HG02571 (cell line): ENCODE results near the gene FMO5.
"Not testable (repeated sequence)": the region's sequence is repeated elsewhere in the genome, so short reads cannot be mapped to it uniquely, and the experiment has no call there.

Experiments
- ATAC-seq: cut with Tn5 transposase; IDR thresholded peaks from one replicate; pipeline ENCODE4 v1.9.1; 2021; ENCODE audit warnings: mild to moderate bottlenecking, moderate library complexity; ENCODE audit not compliant: unreplicated experiment

FMO5 gene

GRCh38 chr1:147240131-147240721 lies 15.1 kb upstream of the FMO5 start:
- not testable (repeated sequence) for ATAC-seq

DNA sequence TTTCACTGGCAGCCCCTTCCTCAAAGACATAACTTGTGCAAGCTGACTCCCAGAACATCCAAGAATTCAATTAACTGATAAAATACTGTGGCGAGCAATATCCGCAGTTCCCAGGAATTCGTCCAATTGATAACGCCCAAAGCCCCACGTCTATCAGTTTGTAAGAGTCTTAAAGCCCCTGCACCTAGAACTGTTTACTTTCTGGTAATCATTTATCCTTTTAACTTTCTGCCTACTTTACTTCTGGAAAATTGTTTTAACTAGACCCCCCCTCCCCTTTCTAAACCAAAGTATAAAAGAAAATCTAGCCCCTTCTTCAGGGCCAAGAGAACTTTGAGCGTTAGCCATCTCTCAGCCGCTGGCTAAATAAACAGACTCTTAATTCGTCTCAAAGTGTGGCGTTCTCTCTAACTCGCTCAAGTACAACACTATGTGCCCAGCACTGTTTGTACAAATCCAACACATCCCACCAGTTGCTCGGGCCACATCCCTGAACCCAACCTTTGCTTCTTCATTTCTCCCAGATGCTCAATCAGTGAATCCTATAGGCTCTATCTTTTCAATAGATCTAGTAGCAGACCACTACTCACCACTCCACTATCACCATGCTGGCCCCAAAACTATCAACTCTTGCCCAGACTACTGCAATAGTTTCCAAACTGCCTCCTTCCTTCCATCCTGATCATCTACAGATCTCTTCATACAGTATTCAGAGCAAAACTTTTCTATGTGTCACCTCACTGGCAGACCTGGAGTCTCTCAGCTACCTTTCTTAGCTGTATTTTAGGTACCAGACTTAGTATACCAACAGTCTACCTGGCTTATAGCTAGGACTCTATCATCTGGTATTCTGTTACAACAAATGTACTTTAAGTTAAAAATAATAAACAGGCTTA lies 14.0 kb upstream of the FMO5 start:
- no peak for ATAC-seq

DNA sequence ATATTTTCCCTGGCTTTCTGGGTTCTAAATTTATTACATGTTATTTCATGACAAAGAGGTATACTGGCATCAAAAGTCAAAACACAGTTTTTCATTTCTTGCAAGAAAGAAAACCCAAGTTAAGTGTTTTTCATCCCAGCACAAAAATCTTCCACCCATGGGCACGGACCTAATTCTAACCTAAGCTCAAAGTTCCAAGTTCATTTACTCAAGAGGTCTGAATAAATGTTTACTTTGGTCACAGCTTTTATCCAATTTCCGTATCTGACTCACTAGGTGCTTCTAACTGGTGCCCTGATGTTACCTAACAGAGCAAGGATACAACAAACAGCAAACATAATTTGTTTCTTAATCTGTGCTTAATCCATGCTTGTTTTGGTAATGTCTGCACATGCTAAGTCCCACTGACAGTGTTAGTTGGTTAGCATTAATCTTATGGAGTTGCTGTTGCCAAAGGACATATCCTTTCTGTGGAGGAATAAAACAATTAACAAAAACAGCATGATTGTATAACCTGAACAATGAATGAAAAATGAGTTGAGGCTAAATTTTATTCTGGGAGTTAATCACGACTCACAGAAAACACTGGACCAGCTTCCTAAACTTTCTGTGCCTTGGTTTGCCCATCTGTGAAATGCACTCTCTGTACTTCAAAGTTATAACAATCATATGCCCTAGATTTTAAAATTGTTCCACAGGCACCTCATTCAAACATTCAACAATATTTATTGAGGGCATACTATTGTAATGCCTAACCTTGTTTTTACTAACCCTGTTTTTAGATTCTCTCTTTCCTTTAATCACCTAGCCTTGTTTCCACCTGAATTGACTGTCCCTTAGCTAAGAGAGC lies 13.1 kb upstream of the FMO5 start:
- ATAC-seq = no peak

DNA sequence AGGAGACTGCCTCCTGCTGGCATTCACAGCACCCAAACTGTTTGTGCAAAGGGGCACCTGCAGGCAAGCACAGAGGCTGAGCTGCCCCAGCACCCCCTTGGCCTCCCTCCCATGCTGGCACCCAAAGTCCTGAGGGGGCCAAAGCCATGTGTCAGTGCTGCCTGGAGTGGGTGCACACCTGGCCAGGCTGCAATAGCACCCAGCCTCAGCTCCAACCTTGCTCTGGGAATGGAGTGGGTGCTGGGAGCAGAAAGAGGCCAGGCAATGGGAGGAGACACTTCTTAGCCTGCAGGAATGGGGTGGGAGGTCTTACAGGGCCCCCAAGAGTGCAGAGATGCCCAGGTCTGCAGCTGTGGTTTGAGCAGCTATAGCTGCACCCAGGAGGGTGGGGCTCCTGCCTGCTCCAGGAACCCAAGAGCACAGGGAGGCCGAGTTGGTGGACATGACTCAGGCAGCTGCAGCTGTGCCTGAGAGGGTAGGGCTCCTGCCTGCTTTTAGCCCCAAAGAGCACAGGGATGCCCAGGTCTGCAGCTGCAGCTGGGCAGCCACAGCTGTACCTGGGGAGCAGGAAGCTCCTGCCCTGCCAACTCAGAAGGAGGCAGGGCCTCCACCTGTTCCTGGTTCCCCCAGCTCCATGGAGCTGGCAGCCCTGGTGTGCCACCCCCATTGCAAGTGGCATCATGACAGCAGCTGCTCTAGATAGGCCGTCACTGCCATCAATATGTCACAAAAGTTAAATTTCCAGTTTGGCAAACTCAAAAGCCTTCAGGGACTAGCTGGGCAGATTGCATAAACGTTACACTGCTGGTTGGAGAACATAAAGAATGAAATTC lies 12.0 kb upstream of the FMO5 start:
- no peak for ATAC-seq

DNA sequence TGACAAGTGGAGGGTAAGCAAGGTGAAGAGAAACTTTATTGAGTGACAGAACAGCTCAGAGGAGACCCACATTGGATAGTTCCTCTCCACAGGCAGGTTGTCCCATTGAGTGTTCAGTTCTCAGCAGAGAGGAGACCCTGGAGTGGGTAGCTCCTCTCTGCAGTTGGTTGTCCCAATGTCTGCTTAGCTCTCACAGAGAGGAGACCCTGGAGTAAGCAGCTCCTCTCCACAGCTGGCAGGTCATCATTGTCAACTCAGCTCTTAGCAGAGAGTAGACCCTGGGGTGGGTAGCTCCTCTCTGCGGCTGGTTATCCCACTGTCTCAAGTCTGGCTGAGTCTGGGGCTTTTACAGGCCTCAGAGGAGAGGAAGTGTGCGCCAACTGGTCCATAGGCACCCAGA lies 11.3 kb upstream of the FMO5 start:
- ATAC-seq = no peak

DNA sequence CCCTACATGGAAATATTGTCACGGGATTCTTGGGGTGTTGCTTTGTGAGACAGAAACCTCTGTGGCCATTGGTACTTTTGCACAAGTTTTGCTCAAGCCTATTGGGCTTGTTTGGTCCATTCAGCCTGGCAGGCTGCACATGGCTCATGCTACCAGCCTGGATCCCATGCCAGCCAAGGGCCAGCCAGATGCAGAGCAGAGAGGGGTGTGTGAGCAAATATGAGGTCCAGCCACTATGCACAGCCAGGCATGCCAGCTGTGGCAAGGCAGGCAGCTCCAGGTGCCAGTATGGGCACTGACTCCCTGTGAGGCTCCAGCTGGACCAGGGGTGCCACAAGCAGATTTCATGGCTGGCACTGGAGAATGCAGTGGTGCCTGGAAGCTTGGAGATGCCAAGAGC lies 10.7 kb upstream of the FMO5 start:
- no peak for ATAC-seq

DNA sequence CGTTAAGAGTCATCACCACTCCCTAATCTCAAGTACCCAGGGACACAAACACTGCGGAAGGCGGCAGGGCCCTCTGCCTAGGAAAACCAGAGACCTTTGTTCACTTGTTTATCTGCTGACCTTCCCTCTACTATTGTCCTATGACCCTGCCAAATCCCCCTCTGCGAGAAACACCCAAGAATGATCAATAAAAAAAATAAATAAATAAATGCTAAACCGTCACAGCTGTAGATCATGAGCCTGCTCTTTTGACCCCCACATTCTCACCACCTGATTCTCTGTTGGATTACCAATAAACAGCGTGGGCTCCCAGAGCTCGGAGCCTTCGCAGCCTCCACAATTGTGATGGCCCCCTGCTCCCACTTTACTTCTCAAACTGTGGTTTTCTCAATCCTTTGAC lies 8.8 kb upstream of the FMO5 start:
- not testable (repeated sequence) for ATAC-seq

DNA sequence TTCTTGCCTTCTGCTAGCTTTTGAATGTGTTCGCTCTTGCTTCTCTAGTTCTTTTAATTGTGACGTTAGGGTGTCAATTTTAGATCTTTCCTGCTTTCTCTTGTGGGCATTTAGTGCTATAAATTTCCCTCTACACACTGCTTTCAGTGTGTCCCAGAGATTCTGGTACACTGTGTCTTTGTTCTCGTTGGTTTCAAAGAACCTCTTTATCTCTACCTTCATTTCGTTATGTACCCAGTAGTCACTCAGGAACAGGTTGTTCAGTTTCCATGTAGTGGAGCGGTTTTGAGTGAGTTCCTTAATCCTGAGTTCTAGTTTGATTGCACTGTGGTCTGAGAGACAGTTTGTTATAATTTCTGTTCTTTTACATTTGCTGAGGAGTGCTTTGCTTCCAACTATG lies 5.9 kb upstream of the FMO5 start:
- not testable (repeated sequence) for ATAC-seq

- ATAC-seq = no peak
Observed at GRCh38 chr1:147223740-147224615, 1.2 kb downstream of the FMO5 start.

DNA sequence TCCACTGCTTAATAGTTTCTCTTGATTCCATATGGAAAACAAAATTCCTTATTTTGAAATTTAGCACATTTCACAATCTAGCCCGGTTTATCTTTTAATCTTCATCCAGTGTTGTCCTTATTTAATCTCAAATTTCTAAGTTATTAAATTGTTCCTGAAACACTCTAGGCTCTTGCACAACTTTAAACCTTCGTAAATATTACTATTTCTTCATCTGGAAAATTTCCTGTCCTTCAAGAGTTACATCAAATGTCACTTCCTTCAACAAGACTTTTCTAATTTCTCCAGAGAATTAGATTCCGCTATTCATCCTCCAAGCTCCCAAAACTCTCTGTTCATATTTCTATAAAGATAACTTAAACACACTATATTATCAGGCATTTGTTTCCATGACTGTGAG lies 6.5 kb downstream of the FMO5 start:
- ATAC-seq = no peak

- no peak for ATAC-seq
Observed at GRCh38 chr1:147217141-147217540, 8.0 kb downstream of the FMO5 start.

GRCh38 chr1:147216124-147216523 lies 9.0 kb downstream of the FMO5 start:
- no peak for ATAC-seq

GRCh38 chr1:147215540-147215916 lies 9.6 kb downstream of the FMO5 start:
- ATAC-seq = no peak

- no peak for ATAC-seq
Observed at GRCh38 chr1:147214842-147215539, 10.1 kb downstream of the FMO5 start.

DNA sequence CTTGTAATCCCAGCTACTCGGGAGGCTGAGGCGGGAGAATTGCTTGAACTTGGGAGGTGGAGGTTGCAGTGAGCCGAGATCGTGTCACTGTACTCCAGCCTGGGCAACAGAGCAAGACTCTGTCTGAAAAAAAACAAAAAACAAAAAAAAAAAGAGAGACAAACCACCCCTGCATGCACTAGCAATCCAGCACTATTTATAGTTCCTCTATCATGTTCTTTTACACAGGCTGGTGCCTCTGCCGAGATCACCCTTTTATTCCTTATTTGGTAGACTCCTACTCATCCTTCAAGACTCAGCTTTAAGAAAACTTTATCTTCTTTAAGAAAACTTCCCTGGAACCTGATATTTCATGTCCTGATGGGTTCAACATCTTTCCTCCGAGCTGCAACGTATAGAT lies 10.8 kb downstream of the FMO5 start:
- ATAC-seq = no peak

DNA sequence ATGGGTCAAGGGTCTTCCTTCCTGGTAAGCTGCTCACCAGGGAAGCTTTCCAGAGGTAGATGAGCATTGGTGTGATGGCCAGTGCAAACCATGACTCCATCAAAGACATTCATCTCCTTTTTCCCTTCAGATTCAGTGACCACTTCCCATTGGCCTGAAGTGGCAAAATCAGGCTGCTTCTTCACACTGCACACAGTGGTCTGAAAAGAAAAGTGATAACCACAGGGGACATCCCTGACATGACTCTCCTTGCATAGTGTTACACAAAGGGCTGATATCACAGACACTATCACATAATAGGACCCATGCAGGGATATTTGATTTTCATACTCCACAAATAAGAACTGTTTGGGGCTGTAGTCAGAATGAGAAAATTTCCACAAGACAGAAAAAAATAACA lies 11.9 kb downstream of the FMO5 start:
- no peak for ATAC-seq

DNA sequence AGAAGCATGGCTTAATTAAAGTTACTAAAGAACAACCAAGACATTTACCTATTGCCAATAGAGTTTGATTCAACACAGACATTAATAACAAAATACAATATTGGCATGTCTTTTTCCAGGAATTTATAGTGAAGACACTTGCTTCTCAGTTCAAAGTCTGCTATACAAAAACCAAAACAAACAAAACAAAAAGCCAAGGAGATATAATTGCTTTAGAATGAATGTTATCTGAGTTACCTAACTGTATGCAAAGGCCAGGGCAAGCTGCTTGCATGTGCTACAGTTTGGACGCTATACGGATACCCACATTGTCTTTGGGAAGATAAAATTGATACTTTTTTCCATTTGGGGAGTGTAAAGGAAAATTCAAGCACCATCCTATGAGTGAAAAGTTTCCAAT lies 13.6 kb downstream of the FMO5 start:
- ATAC-seq = no peak

- no peak for ATAC-seq
Observed at GRCh38 chr1:147210987-147211386, 14.2 kb downstream of the FMO5 start.
